K562 (cell line): Measurements from ENCODE around the gene NF2. TPM values are rescaled to one million over a fixed set of nuclear protein-coding genes. Genes with fewer than 3 reads are reported as not detected.

ENCODE experiments used
- MIER1 ChIP-seq: fragments of 450-650 bp; IDR thresholded peaks from 2 replicates; pipeline ENCODE4 v1.6.1; 2016; ENCODE audit warnings: antibody characterized with exemption, mild to moderate bottlenecking, low read depth
- PYGO2 ChIP-seq: fragments of 450-650 bp; IDR thresholded peaks from 2 replicates; pipeline ENCODE4 v1.6.1; 2016; ENCODE audit warnings: mild to moderate bottlenecking, missing genetic modification characterization, moderate library complexity, missing compliant biosample characterization
- SP2 ChIP-seq: IDR thresholded peaks from 2 replicates; pipeline ENCODE4 v1.6.1; 2011; ENCODE audit warnings: mild to moderate bottlenecking, low read depth, low read length, moderate library complexity; ENCODE audit not compliant: poor library complexity, severe bottlenecking; ENCODE audit errors: extremely low read depth
- TARDBP ChIP-seq: fragments of 450-650 bp; IDR thresholded peaks from 2 replicates; pipeline ENCODE4 v1.6.1; 2016
- XRCC5 ChIP-seq: fragments of 200-400 bp; formaldehyde crosslinking; IDR thresholded peaks from 2 replicates; pipeline ENCODE4 v1.6.1; 2017; ENCODE audit warnings: low read depth, mild to moderate bottlenecking, low read length
- ZNF316 ChIP-seq: fragments of 450-650 bp; IDR thresholded peaks from 2 replicates; pipeline ENCODE4 v1.6.1; 2016
- polyA plus RNA-seq, 8 experiments: library from polyadenylated mRNA; depleted of rRNA in 4 of 8; stranded (reverse) in 5 of 8; unstranded in 3 of 8; fragments of >200 nt; fragmentation: Nextera tagmentation in 2 of 8; fragmentation: Illumina TruSeq in 1 of 8; extraction: Ambion mirVana in 2 of 8; extraction: Trizol in 1 of 8; gene quantifications; 2 replicates each; pipeline versions ENCODE4 v1.2.1 to v1.2.3, GENCODE V29; 2011 to 2014; ENCODE audit warnings: inconsistent platforms in 1 of 8, missing spikeins in 1 of 8
- total RNA-seq, 7 experiments: library from RNA; depleted of rRNA in 6 of 7; stranded (reverse); fragments of >200 nt in 6 of 7; fragmentation: Illumina TruSeq in 2 of 7; extraction: Trizol in 2 of 7; gene quantifications; 2 replicates each; pipeline versions ENCODE4 v1.2.1 to v1.2.3, GENCODE V29; 2011 to 2021; ENCODE audit warnings: low replicate concordance in 1 of 7
- TF ChIP-seq, protein P1 (sequence below): fragments of 250-450 bp; sonication (Bioruptor Pico); IDR thresholded peaks from 2 replicates; pipeline ENCODE4 v1.4.0; 2020; ENCODE audit warnings: mild to moderate bottlenecking, moderate library complexity
- TF ChIP-seq, protein P2 (sequence below), 2 experiments: IDR thresholded peaks; 2 replicates each; pipeline ENCODE4 v1.6.1; 2012; ENCODE audit warnings: improper control_type of control experiment in 2 of 2, low read depth in 2 of 2, low read length in 2 of 2, borderline replicate concordance in 1 of 2
- TF ChIP-seq, protein P3 (sequence below): fragments of 250-450 bp; sonication (Bioruptor Pico); IDR thresholded peaks from 2 replicates; pipeline ENCODE4 v1.4.0; 2020

The NF2 gene
- total and polyA plus RNA-seq, 9 of the 15 experiments (the other 6 are each of a cell fraction or from before 2014, with no cell fraction given) = 2.2 to 32.5 (median 15.2) TPM

DNA sequence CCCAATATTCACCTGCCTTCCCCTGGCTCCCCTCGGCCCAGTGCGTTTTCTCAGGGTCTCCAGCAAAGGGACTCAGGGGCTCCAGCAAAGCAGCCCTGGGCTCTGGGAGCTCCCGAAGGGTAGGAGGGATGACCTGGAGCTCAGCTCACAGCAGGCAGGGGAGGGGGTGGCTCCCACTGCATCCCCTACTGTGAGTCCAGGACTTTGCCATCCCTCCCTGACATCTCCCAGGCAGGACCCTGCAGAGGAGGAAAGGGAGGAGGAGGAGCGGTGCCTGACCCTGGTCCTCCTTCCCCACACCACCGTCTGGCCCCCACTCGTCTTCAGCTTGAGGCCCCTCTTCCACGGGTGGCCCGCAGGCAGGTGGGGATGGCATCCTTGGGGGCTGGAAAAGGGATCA lies 121.4 kb downstream of the NF2 start (continued):
- no peak for TF ChIP-seq ZNF316
- no peak for TF ChIP-seq SP2
- TF ChIP-seq, protein P1, sequence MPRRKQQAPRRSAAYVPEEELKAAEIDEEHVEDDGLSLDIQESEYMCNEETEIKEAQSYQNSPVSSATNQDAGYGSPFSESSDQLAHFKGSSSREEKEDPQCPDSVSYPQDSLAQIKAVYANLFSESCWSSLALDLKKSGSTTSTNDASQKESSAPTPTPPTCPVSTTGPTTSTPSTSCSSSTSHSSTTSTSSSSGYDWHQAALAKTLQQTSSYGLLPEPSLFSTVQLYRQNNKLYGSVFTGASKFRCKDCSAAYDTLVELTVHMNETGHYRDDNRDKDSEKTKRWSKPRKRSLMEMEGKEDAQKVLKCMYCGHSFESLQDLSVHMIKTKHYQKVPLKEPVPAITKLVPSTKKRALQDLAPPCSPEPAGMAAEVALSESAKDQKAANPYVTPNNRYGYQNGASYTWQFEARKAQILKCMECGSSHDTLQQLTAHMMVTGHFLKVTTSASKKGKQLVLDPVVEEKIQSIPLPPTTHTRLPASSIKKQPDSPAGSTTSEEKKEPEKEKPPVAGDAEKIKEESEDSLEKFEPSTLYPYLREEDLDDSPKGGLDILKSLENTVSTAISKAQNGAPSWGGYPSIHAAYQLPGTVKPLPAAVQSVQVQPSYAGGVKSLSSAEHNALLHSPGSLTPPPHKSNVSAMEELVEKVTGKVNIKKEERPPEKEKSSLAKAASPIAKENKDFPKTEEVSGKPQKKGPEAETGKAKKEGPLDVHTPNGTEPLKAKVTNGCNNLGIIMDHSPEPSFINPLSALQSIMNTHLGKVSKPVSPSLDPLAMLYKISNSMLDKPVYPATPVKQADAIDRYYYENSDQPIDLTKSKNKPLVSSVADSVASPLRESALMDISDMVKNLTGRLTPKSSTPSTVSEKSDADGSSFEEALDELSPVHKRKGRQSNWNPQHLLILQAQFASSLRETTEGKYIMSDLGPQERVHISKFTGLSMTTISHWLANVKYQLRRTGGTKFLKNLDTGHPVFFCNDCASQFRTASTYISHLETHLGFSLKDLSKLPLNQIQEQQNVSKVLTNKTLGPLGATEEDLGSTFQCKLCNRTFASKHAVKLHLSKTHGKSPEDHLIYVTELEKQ (CRISPR knock-in tag) = no peak
- no peak for TF ChIP-seq PYGO2
- no peak for TF ChIP-seq TARDBP
- no peak for TF ChIP-seq XRCC5
- TF ChIP-seq, protein P2, sequence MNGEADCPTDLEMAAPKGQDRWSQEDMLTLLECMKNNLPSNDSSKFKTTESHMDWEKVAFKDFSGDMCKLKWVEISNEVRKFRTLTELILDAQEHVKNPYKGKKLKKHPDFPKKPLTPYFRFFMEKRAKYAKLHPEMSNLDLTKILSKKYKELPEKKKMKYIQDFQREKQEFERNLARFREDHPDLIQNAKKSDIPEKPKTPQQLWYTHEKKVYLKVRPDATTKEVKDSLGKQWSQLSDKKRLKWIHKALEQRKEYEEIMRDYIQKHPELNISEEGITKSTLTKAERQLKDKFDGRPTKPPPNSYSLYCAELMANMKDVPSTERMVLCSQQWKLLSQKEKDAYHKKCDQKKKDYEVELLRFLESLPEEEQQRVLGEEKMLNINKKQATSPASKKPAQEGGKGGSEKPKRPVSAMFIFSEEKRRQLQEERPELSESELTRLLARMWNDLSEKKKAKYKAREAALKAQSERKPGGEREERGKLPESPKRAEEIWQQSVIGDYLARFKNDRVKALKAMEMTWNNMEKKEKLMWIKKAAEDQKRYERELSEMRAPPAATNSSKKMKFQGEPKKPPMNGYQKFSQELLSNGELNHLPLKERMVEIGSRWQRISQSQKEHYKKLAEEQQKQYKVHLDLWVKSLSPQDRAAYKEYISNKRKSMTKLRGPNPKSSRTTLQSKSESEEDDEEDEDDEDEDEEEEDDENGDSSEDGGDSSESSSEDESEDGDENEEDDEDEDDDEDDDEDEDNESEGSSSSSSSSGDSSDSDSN (IDR thresholded peaks at IDR 0.05; ENCODE audit: borderline replicate concordance in 1 of 2, low read depth in 2 of 2, low read length in 2 of 2) = no peak
- TF ChIP-seq MIER1 = no peak
- TF ChIP-seq, protein P3, sequence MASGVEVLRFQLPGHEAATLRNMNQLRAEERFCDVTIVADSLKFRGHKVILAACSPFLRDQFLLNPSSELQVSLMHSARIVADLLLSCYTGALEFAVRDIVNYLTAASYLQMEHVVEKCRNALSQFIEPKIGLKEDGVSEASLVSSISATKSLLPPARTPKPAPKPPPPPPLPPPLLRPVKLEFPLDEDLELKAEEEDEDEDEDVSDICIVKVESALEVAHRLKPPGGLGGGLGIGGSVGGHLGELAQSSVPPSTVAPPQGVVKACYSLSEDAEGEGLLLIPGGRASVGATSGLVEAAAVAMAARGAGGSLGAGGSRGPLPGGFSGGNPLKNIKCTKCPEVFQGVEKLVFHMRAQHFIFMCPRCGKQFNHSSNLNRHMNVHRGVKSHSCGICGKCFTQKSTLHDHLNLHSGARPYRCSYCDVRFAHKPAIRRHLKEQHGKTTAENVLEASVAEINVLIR (CRISPR knock-in tag) = no peak
